Measurements from ENCODE around the gene CST6.

DNA sequence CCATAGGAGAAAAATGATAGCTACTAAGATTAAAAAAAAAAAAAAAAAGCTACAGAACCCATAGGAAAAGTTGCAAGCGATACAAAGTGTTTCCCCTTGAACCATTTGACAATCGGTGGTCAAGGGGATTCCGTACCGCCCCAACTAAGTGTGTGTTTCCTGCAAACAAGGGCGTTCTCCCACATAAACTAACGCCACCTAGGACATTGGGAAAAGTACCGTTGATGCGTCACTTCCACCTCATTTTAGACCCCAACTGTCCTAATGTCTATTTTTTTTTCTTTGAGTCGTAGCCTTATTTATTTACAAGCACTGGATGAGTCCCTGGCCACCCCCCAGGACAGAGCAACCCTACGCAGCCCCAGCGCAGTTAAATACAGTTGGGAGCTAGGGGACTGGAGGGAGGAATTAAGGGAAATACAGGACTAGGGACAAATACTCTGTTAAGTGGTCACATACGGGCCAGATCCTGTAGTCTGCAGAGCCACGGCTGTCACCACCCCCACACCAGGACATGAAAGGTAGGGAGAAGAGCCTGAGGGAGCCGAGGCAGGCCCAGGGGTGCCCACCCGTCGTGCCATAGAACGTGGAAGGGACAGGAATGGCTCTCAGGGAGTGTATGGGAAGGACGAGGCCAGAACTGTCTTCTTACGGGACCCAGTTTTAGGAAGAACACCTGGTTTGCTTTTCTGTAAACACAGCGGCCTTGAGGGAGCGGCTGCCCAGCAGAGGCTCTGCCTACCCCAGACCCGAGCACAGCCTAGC lies 28.8 kb upstream of the CST6 start:
- TF ChIP-seq, protein P1, sequence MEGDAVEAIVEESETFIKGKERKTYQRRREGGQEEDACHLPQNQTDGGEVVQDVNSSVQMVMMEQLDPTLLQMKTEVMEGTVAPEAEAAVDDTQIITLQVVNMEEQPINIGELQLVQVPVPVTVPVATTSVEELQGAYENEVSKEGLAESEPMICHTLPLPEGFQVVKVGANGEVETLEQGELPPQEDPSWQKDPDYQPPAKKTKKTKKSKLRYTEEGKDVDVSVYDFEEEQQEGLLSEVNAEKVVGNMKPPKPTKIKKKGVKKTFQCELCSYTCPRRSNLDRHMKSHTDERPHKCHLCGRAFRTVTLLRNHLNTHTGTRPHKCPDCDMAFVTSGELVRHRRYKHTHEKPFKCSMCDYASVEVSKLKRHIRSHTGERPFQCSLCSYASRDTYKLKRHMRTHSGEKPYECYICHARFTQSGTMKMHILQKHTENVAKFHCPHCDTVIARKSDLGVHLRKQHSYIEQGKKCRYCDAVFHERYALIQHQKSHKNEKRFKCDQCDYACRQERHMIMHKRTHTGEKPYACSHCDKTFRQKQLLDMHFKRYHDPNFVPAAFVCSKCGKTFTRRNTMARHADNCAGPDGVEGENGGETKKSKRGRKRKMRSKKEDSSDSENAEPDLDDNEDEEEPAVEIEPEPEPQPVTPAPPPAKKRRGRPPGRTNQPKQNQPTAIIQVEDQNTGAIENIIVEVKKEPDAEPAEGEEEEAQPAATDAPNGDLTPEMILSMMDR (conservative IDR thresholded peaks at IDR 0.05; ENCODE audit: low read length): no peak
- no peak for TF ChIP-seq EZH2phosphoT487 (IDR thresholded peaks at IDR 0.05; ENCODE audit: borderline replicate concordance)
